GM06990 (cell line): ENCODE data around the gene ANKMY2.

Experiments
- DNase-seq: peaks from one replicate; pipeline ENCODE4 v3.0.0-alpha.2; 2011; ENCODE audit not compliant: insufficient read length; ENCODE audit errors: extremely low read depth
- H3K27me3 ChIP-seq: replicated peaks from 2 replicates; pipeline ENCODE4 v1.6.0; 2011; ENCODE audit warnings: low read length; ENCODE audit not compliant: control insufficient read depth, insufficient read depth
- H3K36me3 ChIP-seq: 2 replicates; pipeline ENCODE4 v1.5.1; 2011; ENCODE audit warnings: low read length; ENCODE audit not compliant: control insufficient read depth, insufficient read depth
- H3K4me3 ChIP-seq: replicated peaks from 2 replicates; pipeline ENCODE4 v1.5.1; 2011; ENCODE audit warnings: low read depth, mild to moderate bottlenecking, control low read depth, low read length
- CTCF ChIP-seq: IDR thresholded peaks from 2 replicates; pipeline ENCODE4 v1.5.1; 2011; ENCODE audit warnings: low read length, control low read depth, mild to moderate bottlenecking, inconsistent platforms; ENCODE audit not compliant: insufficient read depth, poor library complexity, severe bottlenecking

The ANKMY2 gene

GRCh38 chr7:16585540-16585939 lies 60.0 kb downstream of the ANKMY2 start:
- DNase-seq = no peak
- H3K4me3 ChIP-seq = no peak overlapping the region

GRCh38 chr7:16583834-16584233 lies 61.7 kb downstream of the ANKMY2 start:
- H3K4me3 ChIP-seq = no peak overlapping the region
- H3K36me3 ChIP-seq = no peaks in the 10 kb centered on the region
- no peak for DNase-seq
- no peak for TF ChIP-seq CTCF
- no peaks in the 10 kb centered on the region for H3K27me3 ChIP-seq

More at GRCh38 chr7:16585540-16585939, 60.0 kb downstream of the ANKMY2 start:
- Histone ChIP-seq H3K36me3 (no peaks in the 10 kb centered on the region), H3K27me3 (no peaks in the 10 kb centered on the region)
- TF ChIP-seq CTCF = no peak

GRCh38 chr7:16581286-16581685 lies 64.3 kb downstream of the ANKMY2 start:
- H3K27me3 ChIP-seq = no peaks in the 10 kb centered on the region
- H3K36me3 ChIP-seq = no peaks in the 10 kb centered on the region
- H3K4me3 ChIP-seq = no peak overlapping the region
- no peak for DNase-seq
- no peak for TF ChIP-seq CTCF

- TF ChIP-seq CTCF = no peak
- no peaks in the 10 kb centered on the region for H3K27me3 ChIP-seq
- no peaks in the 10 kb centered on the region for H3K36me3 ChIP-seq
- no peak overlapping the region for H3K4me3 ChIP-seq
- no peak for DNase-seq
These were observed 66.3 kb downstream of the ANKMY2 start for GRCh38 chr7:16579216-16579615.

GRCh38 chr7:16571941-16572340 lies 73.6 kb downstream of the ANKMY2 start:
- Histone ChIP-seq H3K27me3 (no peaks in the 10 kb centered on the region), H3K36me3 (no peaks in the 10 kb centered on the region), H3K4me3 (no peak overlapping the region)
- no peak for TF ChIP-seq CTCF
- no peak for DNase-seq

- Histone ChIP-seq H3K36me3 (no peaks in the 10 kb centered on the region), H3K27me3 (no peaks in the 10 kb centered on the region), H3K4me3 (no peak overlapping the region)
- DNase-seq = no peak
- peak; percentile 71 for TF ChIP-seq CTCF
These were observed 80.6 kb downstream of the ANKMY2 start for GRCh38 chr7:16564909-16565426.
